Fibroblast of lung (primary cell): ENCODE results near the gene ZFTA.

Source experiments
- EZH2 ChIP-seq: IDR thresholded peaks from 2 replicates; pipeline ENCODE4 v1.5.1; 2012; ENCODE audit warnings: low read length, control low read depth, mild to moderate bottlenecking; ENCODE audit errors: missing control alignments
- TF ChIP-seq, protein P1 (sequence below), 2 donors: IDR thresholded peaks in 1 of 2; conservative IDR thresholded peaks in 1 of 2; 1 replicate in 1 of 2; 2 replicates in 1 of 2; pipeline ENCODE4 v1.5.1; 2011 to 2012; ENCODE audit warnings: low read length in 2 of 2, control low read depth in 1 of 2, inconsistent platforms in 1 of 2, low read depth in 1 of 2, mild to moderate bottlenecking in 1 of 2

DNA sequence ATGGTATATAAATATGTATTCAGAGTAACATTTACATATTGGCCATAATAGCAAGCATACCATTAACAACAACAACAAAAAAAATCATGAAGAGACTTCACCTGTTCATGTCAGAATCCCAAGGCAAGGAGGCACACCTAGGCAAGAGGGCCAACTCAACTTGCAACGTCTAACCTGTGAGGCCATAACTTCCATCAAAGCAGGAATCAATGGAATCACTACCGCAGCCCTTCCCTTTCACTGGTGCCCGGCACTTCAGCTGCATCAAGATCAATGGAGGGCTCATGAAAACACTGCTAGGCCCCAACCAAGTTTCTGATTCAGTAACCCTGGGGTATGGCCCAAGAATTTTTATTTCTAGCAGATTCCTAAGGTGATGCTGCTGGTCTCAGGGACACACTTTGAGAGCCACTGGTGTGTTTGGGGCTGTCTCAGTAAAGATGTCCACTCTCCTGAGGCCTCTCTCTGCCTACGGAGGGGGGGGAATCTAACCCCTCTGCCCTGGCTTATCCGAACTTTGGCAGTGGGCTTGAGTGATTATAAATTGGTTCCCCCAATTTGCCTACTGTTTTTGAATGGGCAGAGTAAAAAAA, 8.0 kb downstream of the ZFTA start:
- TF ChIP-seq EZH2, result no peak
- TF ChIP-seq, protein P1, sequence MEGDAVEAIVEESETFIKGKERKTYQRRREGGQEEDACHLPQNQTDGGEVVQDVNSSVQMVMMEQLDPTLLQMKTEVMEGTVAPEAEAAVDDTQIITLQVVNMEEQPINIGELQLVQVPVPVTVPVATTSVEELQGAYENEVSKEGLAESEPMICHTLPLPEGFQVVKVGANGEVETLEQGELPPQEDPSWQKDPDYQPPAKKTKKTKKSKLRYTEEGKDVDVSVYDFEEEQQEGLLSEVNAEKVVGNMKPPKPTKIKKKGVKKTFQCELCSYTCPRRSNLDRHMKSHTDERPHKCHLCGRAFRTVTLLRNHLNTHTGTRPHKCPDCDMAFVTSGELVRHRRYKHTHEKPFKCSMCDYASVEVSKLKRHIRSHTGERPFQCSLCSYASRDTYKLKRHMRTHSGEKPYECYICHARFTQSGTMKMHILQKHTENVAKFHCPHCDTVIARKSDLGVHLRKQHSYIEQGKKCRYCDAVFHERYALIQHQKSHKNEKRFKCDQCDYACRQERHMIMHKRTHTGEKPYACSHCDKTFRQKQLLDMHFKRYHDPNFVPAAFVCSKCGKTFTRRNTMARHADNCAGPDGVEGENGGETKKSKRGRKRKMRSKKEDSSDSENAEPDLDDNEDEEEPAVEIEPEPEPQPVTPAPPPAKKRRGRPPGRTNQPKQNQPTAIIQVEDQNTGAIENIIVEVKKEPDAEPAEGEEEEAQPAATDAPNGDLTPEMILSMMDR (conservative IDR thresholded peaks at IDR 0.05 in 1 of 2, IDR thresholded peaks at IDR 0.05 in 1 of 2; ENCODE audit: low read depth in 1 of 2, low read length in 2 of 2), result no peak
